HL-60 (cell line): ENCODE measurements around the gene HSPBAP1.

Experiments used
- CTCF ChIP-seq: IDR thresholded peaks from one replicate; pipeline ENCODE4 v1.5.1; 2011; ENCODE audit warnings: low read length, control low read depth, inconsistent platforms; ENCODE audit not compliant: insufficient read depth
- POLR2AphosphoS5 ChIP-seq: IDR thresholded peaks from 2 replicates; pipeline ENCODE4 v1.6.1; 2012; ENCODE audit warnings: low read depth
- REST ChIP-seq: IDR thresholded peaks from 2 replicates; pipeline ENCODE4 v1.6.1; 2012; ENCODE audit warnings: low read depth; ENCODE audit not compliant: insufficient replicate concordance
- SPI1 ChIP-seq: IDR thresholded peaks from 2 replicates; pipeline ENCODE4 v1.6.1; 2012; ENCODE audit warnings: low read depth, mild to moderate bottlenecking, borderline replicate concordance

DNA sequence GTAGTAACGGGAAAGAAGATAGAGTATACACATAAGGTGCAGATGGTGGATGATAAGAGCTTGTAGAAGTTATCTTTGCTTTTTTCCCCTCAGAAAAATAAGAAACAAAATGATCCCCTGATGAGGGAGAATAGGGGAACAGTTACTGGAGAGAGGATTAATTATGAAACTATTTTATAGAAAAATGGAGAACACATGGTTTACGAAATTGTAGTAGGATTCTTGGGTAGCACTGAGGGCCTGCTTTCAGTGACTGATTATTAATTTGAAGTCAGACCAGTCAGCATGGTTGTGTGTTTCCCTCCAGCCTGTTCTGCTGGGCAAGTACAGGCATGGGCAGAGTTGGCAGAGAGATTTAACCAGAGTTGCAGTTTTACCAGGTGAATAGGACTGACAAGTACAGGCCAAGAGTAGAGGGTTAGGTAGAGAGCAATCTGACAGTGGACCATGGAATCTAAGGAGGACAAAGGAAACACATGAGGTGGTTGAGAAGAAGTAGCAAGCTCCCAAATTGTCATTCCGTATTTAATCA, 7.1 kb upstream of the HSPBAP1 start:
- TF ChIP-seq SPI1 (no peak), CTCF (no peak), POLR2AphosphoS5 (no peak), REST (no peak)
